CD4-positive, alpha-beta T cell treated with Interleukin-17A for 4 hours (primary cell): ENCODE measurements around the gene JPH3.
"Not testable (repeated sequence)": the region's sequence is repeated elsewhere in the genome, so short reads cannot be mapped to it uniquely, and the experiment has no call there.

ENCODE experiments used
- DNase-seq: peaks from one replicate; pipeline ENCODE4 v3.0.0-alpha.2; 2020; ENCODE audit warnings: mixed read lengths

JPH3 gene

DNA sequence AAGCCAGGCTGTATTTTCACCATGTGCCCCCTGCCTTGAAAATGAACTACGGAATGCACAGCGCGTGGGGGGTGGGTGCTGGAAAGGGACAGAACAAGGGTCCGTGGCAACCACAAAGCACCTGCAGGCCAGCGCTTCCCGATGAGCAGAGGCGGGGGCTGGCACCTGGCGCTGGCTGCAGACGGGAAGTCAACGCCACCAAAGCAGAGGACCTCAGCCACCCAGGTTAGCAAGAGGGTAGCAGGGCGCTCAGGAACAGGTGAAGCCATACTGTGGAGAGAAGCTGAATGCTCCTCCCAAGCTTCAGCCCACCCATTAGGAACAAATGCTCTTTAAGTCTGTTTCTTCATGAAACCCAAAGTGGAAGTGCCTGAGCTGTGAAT, 98.8 kb downstream of the JPH3 start:
- no peak for DNase-seq

DNA sequence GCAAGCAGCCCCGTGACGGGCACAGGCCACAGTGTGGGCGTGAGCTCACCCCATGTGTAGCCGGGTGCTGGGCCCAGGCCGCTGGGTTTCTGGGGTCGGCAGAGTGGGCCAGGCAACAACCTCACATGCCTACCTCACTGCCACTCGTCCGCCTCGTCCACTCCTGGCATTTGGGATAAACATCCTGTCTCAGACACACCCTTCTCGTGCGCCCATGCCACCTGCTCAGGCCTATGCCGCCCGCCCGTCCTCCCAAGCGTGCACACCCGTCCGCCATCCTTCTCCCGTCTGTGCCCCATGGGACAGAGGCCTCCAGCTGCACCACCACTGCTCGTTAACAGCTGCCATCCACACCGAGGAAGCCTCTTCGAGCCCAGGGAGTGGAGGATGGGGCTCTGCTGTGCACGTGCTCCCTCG, 99.2 kb downstream of the JPH3 start:
- DNase-seq: no peak

- DNase-seq: peak; percentile 57
These were observed 100.1 kb downstream of the JPH3 start for GRCh38 chr16:87702325-87702811.

DNA sequence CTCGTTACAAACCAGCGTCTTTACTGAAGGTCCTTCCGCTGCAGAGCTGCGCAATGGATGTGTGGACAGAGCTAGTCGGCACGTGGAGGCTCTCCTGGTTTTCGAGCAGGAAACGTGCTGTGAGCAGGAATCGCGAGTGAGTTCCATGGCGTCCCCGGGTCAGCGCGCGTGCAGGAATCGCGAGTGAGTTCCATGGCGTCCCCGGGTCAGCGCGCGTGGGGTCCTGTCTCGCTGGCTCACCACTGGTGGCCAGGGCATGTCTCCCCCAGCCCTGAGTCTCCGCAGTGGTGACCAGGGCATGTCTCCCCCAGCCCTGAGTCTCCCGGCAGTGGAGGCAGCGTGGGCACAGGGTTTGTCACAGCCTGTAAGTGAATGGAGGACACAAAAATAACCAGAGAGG, 100.8 kb downstream of the JPH3 start:
- DNase-seq: no peak

DNA sequence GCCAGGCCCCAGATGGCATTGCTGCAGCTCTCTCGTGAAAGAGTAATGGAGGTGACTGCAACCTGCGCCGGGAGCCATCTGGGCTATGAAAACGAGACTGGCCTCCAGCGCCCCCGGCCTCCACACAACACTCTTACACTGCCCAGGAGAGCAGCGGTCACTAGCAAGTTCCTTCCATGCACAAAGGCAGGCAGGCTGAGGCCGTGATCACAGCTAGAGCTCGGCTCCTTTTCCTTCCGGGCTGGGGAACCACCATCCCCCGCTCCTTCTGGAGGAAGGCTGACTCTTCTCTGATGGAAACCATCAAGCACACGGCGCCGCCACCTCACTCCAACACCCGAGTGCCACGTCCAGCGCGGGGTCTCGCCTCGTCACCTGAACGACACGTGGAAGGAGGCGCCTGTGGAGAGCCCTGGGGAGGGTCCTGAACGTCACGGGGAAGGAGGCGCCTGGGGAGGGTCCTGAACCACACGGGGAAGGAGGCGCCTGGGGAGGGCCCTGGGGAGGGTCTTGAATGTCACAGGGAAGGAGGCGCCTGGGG, 101.6 kb downstream of the JPH3 start:
- DNase-seq: no peak

DNA sequence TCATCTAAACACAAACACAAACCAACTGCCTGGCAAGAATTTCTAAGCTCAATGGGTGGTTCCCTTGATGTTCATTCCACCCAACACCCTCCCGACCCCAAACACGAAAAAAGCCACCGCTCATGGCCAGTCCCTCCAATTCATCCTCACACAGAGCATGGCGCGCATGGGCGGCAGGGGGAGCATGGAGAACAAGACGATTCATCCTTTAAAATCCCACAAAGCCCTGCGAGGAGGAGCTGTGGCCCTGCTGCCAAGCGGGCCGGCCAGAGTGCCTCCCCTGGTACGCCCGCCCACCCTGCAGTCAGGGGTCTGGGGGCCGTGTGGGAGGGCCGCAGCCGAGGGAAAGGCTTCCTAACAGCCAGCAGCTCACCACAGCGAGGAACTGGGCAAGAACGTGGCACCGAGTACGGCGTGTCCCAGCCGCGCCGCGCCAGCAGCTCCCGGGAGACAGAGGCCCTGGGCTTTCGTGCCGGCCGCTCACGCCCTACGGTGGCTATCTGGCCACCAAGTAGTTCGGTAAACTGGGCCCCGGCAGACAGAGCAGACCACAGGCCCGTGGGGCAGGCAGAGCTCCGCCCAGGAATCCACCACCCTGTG, 102.5 kb downstream of the JPH3 start:
- no peak for DNase-seq

DNA sequence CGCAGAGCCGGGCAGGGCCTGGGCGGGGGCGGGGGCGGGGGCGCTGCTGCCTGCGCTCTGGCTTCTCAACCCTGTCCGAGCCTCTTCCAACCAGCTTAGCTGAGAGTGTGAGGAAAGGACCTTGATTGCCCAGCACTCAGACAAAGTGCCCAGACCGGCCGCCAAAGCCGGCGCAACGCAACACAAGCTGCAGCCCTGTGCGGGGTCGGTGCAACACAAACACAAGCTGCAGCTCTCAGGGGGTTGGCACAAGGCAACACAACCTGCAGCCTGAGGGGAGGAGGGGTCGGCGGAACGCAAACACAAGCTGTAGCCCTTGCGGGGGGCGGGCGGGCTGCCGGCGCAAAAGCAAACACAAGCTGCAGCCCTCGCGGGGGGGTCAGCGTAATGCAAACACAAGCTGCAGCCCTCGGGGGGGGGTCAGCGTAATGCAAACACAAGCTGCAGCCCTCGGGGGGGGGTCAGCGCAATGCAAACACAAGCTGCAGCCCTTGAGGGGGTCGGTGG, 103.5 kb downstream of the JPH3 start:
- DNase-seq: no peak

DNA sequence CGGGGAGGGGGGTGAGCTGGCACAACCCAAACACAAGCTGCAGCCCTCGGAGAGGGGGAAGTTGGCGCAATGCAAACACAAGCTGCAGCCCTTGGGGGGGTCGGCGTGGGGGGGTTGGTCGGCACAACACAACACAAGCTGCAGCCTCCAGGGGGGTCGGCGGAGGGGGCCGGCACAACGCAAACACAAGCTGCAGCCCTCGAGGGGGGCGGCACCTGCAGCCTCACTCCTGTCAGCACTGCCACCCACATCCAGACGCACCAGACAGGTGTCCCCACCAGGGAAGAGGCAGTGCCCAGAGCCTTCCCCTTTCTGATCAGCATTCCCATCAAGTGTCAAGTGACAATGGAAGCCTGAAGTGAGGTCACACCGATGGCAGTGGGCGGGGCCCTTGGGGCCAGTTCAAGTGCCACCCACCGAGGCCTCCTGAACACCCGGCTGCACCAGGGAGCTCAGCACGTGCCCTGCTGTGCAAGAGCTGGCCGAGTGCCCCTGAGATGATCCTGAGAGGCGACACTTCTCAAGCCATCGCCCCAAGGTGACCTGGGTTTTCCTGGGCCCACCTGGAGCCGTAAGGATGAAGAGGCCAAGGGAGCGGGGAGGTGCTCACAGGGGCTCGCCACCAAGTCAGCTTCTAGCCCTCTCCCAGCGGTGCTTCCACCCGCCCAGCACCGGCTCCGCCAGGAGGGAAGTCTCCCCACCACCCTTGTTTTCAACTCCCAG, 104.1 kb downstream of the JPH3 start:
- DNase-seq: no peak

- no peak for DNase-seq
These were observed 104.8 kb downstream of the JPH3 start for GRCh38 chr16:87707097-87707496.

GRCh38 chr16:87707714-87708580, 105.6 kb downstream of the JPH3 start:
- DNase-seq: no peak

GRCh38 chr16:87708881-87709638, 106.8 kb downstream of the JPH3 start:
- DNase-seq: no peak

DNA sequence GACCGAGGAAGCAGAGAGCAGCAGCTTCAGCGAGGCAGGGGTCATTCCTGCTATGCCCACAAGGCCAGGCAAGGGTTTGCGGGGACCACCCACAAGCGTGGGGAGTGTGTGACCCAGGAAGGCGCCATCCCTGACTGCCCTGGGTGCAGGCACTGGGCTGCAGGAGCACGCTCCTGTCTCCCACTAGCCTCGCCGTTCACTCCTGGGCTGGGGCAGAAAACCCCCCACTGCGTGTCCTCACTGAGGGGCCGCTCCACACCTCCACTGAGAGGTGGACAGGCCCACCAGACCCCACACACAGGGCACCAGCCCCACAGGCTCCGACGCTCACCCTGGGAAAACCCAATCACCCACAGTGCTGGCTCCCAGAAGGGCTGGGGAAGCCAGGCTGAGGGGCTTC, 107.4 kb downstream of the JPH3 start:
- DNase-seq: no peak

DNA sequence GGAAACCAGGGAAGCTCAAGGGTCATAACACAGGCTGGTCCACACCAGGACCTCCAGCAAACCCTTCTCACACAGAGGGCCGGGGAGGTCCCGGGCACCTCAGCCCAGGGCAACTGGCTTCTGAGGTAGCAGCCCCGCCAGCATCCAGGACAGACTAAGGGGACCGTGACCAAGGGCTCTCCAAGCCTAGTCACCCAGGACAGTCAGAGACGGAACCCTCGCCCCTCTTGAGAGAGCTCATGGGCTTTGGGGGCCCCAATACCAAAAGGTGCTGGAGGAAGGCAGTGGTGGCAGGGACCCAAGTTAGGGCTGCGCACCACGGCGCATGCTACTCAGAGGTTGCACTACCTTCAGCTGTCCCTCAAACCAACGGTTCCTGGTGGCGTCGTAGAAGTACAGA, 108.6 kb downstream of the JPH3 start:
- DNase-seq: no peak

DNA sequence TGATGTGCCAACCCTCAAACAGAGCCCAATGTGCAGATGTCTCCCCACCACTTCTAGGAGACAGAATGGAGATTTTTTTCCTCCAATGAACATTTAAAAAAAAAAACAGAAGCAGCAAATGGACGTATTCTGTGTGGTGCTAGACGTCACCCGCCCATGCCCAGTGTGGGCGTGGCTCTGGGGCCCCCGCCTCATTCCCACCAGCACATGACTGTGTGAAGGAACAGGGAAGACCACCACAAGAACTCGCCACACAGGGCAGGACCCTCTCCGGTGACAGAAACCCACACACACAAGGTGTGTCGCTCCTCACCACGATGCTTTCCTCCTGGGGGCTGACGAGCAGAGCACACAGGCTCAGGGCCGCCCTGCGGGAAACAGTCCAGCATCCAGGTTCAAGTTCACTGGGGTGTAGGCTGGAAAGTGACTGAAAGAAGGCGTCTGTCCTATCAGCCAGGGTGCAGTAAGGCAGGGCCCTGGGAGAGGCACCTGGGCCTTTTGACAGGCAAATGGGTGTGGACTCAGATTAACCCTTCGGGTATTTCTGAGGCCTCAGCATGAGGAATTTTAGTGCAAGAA, 110.0 kb downstream of the JPH3 start:
- no peak for DNase-seq

GRCh38 chr16:87713451-87714229, 111.3 kb downstream of the JPH3 start:
- peak; percentile 74 for DNase-seq

GRCh38 chr16:87715231-87715630, 112.9 kb downstream of the JPH3 start:
- DNase-seq: no peak

DNA sequence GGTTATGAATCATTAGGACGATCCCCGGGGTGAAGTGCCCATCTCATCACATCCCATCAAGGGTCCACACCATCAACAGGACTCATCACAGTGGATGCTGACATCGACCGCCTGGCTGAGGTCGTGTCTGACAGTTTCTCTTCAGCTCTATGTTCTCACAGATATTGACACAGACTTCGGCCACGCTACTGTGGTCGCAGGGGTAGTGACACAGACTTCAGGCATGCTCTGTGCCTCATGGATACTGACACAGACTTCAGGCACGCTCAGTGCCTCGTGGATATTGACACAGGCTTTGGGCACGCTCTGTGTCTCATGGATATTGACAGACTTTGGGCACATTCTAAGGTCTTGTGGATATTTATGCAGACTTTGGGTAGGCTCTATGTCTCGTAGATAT, 113.3 kb downstream of the JPH3 start:
- DNase-seq: no peak

- DNase-seq: not testable (repeated sequence)
These were observed 116.5 kb downstream of the JPH3 start for GRCh38 chr16:87718831-87719230.

DNA sequence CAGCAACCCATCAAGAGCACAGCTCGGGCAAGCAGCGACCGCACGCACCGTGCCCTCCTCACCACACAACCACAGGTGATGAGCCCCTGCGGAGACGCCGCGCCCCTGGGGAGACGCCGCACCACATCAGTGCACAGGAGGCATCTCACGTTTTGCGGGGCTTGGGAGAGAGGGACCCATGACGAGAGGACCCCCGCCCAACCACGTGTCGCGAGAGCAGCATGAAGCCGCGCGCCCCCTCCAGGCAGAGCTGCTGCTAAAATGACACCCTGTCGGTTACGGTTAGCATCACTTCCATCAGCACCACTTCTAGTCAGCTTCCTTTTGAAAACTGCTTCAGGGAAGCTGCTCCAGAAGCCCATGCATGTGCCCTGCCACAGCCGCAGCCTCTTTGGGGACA, 118.1 kb downstream of the JPH3 start:
- no peak for DNase-seq

- no peak for DNase-seq
These were observed 119.6 kb downstream of the JPH3 start for GRCh38 chr16:87721622-87722585.
